ENCODE measurements around the gene FHDC1.

The FHDC1 gene

DNA sequence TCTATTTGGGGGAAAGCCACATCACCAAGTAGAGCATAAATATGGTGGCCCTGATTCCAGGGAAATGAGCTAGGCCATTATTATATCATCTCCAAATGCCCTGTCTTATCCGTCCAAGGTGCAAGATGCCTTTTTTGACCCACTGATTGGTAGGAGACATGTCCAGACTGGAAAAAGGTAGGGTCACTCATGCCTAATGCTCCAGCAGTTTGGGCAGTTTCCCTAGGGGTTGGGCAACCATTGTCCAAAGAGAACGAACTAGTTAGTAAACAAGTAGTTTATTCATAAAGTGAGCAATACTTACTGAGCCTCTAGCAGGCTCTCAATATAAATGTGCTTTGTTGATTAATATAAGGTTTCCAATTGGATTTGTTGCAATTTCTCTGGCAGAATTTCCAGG is 6.2 kb downstream of the FHDC1 start:
- Histone ChIP-seq H3K4me3 (ENCODE audit: insufficient read depth, low read depth, low read length) (no peak overlapping the region), H3K27me3 (ENCODE audit: control insufficient read depth, insufficient read depth, low read length, poor library complexity, severe bottlenecking) (peaks cover 23% of the 10 kb centered on the region), H3K27ac (ENCODE audit: insufficient read depth, low read depth, low read length, poor library complexity, severe bottlenecking) (no peak overlapping the region), H3K4me1 (ENCODE audit: control insufficient read depth, insufficient read depth, low read length) (no peaks in the 10 kb centered on the region), H3K36me3 (ENCODE audit: control insufficient read depth, insufficient read depth, low read length) (no peaks in the 10 kb centered on the region), H3K9me3 (ENCODE audit: control insufficient read depth, low read length) (no peaks in the 10 kb centered on the region)
- 95 to 97% methylated on average over 2 of the region's 2 CpGs for WGBS, 2 experiments

DNA sequence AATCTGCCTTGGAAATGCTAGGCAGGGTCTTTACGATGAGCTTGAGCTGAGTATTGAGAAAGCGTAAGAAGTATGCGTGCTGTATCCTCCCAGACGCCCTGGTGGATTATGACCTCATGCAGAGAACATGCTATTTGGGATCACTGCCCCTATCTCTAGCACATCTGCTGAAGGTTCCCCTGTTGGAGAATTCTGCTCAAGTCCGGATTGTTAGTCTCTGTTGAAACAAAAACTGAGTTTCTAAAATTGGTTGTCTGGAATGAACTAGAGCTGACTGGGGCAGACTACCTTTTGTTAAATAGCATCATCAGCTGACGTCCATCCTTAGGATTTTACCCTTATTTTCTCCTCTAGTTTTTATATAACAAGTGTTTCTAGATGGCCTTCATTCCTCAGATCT is 7.5 kb downstream of the FHDC1 start:
- no peak overlapping the region for H3K27ac ChIP-seq (ENCODE audit: insufficient read depth, low read depth, low read length, poor library complexity, severe bottlenecking)
- H3K27me3 ChIP-seq (ENCODE audit: control insufficient read depth, insufficient read depth, low read length, poor library complexity, severe bottlenecking): peaks cover 9% of the 10 kb centered on the region
- H3K9me3 ChIP-seq (ENCODE audit: control insufficient read depth, low read length): no peaks in the 10 kb centered on the region
- H3K36me3 ChIP-seq (ENCODE audit: control insufficient read depth, insufficient read depth, low read length): no peaks in the 10 kb centered on the region
- 91 to 96% methylated on average over 6 of the region's 6 CpGs for WGBS, 2 experiments
- no peak overlapping the region for H3K4me3 ChIP-seq (ENCODE audit: insufficient read depth, low read depth, low read length)
- no peaks in the 10 kb centered on the region for H3K4me1 ChIP-seq (ENCODE audit: control insufficient read depth, insufficient read depth, low read length)

DNA sequence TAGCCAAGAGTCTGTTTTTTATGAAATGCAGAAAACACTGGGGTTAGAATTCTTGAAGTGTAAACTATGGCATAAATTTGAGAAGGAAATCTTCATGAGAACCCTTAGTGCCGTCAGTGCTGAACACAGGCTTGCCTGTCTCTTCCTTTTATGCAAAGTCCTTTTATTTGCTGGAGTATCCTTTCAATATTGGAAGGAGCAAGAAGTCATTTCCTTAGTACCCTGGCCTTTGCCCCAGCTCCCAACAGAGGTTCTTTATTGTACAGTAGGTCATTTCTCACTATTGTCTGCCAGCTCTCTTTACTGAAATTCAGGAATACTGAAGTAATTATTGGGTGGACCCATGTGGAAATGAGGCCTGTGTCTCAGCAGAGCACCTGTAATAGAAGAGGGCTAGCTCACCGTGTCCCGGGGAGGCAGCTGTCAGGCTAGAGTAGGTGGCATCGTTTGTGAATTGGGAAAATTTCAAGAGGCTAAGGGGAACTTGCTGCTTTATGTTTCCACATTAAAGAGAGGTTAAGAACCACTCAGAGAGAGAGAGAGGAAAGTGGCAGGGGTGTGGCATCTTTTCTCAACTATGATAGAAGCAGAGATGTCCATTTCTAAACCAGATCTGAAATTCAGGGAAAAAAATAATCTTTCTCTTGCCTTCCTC is 8.7 kb downstream of the FHDC1 start:
- H3K27me3 ChIP-seq (ENCODE audit: control insufficient read depth, insufficient read depth, low read length, poor library complexity, severe bottlenecking): no peaks in the 10 kb centered on the region
- WGBS, 2 experiments: 76 to 80% methylated on average over 4 of the region's 4 CpGs
- H3K36me3 ChIP-seq (ENCODE audit: control insufficient read depth, insufficient read depth, low read length): no peaks in the 10 kb centered on the region
- H3K4me3 ChIP-seq (ENCODE audit: insufficient read depth, low read depth, low read length): no peak overlapping the region
- H3K4me1 ChIP-seq (ENCODE audit: control insufficient read depth, insufficient read depth, low read length): no peaks in the 10 kb centered on the region
- no peaks in the 10 kb centered on the region for H3K9me3 ChIP-seq (ENCODE audit: control insufficient read depth, low read length)
- no peak overlapping the region for H3K27ac ChIP-seq (ENCODE audit: insufficient read depth, low read depth, low read length, poor library complexity, severe bottlenecking)

DNA sequence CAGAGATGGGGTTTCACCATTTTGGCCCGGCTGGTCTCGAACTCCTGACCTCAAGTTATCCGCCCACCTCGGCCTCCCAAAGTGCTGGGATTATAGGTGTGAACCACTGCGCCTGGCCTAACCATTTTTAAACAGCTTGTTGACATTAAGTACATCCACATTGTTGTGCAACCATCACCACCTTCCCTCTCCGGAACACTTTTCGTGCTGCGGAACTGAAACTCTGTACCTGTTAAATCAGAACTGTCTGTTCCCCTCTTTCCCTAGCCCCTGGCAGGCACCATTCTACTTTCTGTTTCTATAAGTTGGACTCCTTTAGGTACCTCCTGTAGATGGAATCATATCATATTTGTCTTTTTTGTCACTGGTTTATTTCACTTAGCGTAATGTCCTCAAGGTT is 9.5 kb downstream of the FHDC1 start:
- no peaks in the 10 kb centered on the region for H3K9me3 ChIP-seq (ENCODE audit: control insufficient read depth, low read length)
- no peak overlapping the region for H3K27ac ChIP-seq (ENCODE audit: insufficient read depth, low read depth, low read length, poor library complexity, severe bottlenecking)
- 93 to 94% methylated on average over 8 to 9 of the region's 9 CpGs for WGBS, 2 experiments
- H3K4me1 ChIP-seq (ENCODE audit: control insufficient read depth, insufficient read depth, low read length): peaks cover 4% of the 10 kb centered on the region
- H3K36me3 ChIP-seq (ENCODE audit: control insufficient read depth, insufficient read depth, low read length): no peaks in the 10 kb centered on the region
- H3K27me3 ChIP-seq (ENCODE audit: control insufficient read depth, insufficient read depth, low read length, poor library complexity, severe bottlenecking): no peaks in the 10 kb centered on the region
- no peak overlapping the region for H3K4me3 ChIP-seq (ENCODE audit: insufficient read depth, low read depth, low read length)

DNA sequence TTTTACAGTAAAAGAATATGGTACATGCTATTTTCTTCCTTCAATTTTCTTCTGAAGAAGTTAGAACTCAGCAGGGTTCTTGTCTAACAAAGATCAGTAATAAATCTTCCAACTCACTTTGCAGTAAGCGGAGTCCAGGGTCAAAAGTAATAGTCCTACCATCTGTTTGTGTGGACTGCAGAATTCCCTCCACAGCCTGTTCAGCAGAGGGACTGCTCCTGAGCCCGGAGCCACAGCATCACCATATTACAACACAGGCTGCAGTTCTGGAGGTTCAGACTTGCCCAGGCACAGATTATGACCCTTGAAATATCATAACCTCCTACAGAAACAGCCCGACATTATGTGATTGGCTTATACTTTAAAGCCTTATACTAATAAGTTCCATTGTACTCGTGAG is 10.3 kb downstream of the FHDC1 start:
- Histone ChIP-seq H3K9me3 (ENCODE audit: control insufficient read depth, low read length) (no peaks in the 10 kb centered on the region), H3K4me3 (ENCODE audit: insufficient read depth, low read depth, low read length) (no peak overlapping the region), H3K27me3 (ENCODE audit: control insufficient read depth, insufficient read depth, low read length, poor library complexity, severe bottlenecking) (no peaks in the 10 kb centered on the region), H3K27ac (ENCODE audit: insufficient read depth, low read depth, low read length, poor library complexity, severe bottlenecking) (no peak overlapping the region), H3K36me3 (ENCODE audit: control insufficient read depth, insufficient read depth, low read length) (no peaks in the 10 kb centered on the region), H3K4me1 (ENCODE audit: control insufficient read depth, insufficient read depth, low read length) (peaks cover 8% of the 10 kb centered on the region)
- 94 to 95% methylated on average over 4 of the region's 4 CpGs for WGBS, 2 experiments

DNA sequence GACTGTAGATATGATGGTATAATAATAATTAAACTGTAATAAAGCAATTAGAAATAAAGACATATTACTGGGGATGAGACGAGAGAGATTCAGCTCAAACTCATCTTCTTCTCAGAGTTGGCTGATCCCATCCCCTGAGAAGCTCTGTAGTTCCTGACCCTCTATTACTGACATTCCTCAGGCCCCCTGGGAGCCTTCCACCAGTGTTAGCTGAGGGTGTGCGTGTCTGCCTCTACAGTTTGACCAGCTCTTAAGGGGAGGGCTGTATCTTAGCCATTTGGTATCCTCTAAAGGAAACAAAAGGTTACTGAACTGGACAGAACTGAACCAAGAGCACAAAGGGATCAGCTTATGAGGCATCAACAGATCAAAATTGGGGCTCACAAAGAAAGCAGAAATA is 11.2 kb downstream of the FHDC1 start:
- Histone ChIP-seq H3K4me3 (ENCODE audit: insufficient read depth, low read depth, low read length) (no peak overlapping the region), H3K9me3 (ENCODE audit: control insufficient read depth, low read length) (no peaks in the 10 kb centered on the region), H3K27ac (ENCODE audit: insufficient read depth, low read depth, low read length, poor library complexity, severe bottlenecking) (no peak overlapping the region), H3K36me3 (ENCODE audit: control insufficient read depth, insufficient read depth, low read length) (no peaks in the 10 kb centered on the region), H3K4me1 (ENCODE audit: control insufficient read depth, insufficient read depth, low read length) (peaks cover 8% of the 10 kb centered on the region), H3K27me3 (ENCODE audit: control insufficient read depth, insufficient read depth, low read length, poor library complexity, severe bottlenecking) (no peaks in the 10 kb centered on the region)
- 86 to 87% methylated on average over 2 of the region's 2 CpGs for WGBS, 2 experiments

DNA sequence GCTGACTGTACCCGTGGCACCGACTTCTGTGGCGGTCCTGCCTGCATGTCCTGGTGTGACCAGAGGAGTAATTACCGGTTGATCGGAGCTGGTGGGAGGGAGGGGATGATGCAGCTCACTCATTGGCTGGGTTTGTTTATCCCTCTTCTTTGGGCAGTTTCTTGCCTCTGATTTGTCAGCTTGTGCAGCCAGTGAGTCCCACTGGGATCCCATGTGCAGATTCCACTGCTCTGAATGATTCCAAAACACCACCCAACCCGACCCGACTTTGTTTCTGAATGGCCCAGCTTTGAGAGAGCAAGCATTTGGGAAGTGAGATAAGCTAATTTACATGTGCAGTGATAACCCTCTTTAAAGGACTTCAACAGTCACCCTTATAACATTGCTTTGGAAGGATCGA is 13.8 kb downstream of the FHDC1 start:
- WGBS, 2 experiments: 71 to 85% methylated on average over 8 of the region's 8 CpGs
- Histone ChIP-seq H3K27me3 (ENCODE audit: control insufficient read depth, insufficient read depth, low read length, poor library complexity, severe bottlenecking) (no peaks in the 10 kb centered on the region), H3K9me3 (ENCODE audit: control insufficient read depth, low read length) (no peaks in the 10 kb centered on the region), H3K36me3 (ENCODE audit: control insufficient read depth, insufficient read depth, low read length) (no peaks in the 10 kb centered on the region), H3K4me3 (ENCODE audit: insufficient read depth, low read depth, low read length) (no peak overlapping the region), H3K27ac (ENCODE audit: insufficient read depth, low read depth, low read length, poor library complexity, severe bottlenecking) (no peak overlapping the region), H3K4me1 (ENCODE audit: control insufficient read depth, insufficient read depth, low read length) (peaks cover 8% of the 10 kb centered on the region)

DNA sequence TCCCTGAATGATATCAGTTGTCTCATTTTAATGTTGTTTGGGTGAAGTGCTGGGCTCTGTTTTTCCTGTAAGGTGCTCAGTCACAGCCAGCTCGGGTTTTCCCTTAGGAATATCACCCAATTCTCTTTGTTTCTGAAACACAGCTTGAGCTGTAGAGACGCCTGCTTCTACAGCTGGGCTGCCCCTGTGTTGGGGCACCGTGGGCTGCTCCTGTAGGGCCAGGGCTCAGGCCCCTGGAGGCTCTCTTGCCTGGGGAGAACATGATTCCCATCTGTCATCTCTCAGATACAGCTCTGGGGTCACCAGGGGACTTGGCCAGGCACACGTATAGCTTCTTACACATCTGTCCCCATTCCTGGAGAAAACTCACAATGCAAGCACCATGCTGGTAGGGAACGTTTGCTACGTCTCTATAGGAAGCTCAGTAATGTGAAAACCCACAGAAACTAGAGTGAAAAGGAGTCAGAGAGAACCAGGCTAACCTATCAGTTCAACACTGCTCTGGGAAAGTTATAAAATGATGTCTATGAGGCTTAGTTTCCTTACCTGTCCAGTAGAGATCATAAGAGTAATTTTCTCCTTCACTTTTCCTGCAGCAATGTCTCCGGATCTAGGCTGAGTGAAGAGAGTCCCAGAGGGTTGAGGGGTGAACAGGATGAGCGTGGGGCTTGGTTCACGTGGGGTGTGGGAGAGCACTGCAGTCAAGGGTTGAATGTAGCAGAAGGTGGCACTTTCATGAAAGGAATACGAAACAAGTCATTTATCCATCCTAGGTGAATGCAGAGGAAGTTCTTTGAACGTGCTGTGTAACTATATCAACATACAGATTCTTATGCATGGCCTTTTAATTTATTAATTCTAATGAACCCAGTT is 14.5 kb downstream of the FHDC1 start:
- H3K27ac ChIP-seq (ENCODE audit: insufficient read depth, low read depth, low read length, poor library complexity, severe bottlenecking): no peak overlapping the region
- H3K4me1 ChIP-seq (ENCODE audit: control insufficient read depth, insufficient read depth, low read length): peaks cover 8% of the 10 kb centered on the region
- no peaks in the 10 kb centered on the region for H3K27me3 ChIP-seq (ENCODE audit: control insufficient read depth, insufficient read depth, low read length, poor library complexity, severe bottlenecking)
- no peaks in the 10 kb centered on the region for H3K36me3 ChIP-seq (ENCODE audit: control insufficient read depth, insufficient read depth, low read length)
- H3K4me3 ChIP-seq (ENCODE audit: insufficient read depth, low read depth, low read length): no peak overlapping the region
- H3K9me3 ChIP-seq (ENCODE audit: control insufficient read depth, low read length): no peaks in the 10 kb centered on the region
- WGBS, 2 experiments: 57 to 65% methylated on average over 10 to 11 of the region's 11 CpGs

DNA sequence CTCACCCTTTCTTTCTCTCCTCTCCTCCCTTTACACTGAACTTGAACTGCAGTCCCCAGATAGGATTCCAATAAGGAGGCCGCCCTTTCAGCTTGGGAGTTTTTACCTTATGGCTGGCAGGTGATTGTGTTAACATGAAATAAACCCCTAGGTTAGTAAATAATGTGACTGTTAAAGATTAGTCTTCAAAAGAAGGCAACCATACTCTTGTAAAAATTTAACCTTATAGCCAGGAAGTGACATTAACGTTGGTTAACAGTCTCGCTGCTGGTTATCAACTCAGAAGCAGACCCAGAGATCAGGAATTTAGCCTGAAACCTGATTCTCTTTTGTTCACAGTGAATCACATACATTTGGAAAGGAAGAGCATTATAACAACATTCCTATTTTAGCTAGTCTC is 15.2 kb downstream of the FHDC1 start:
- Histone ChIP-seq H3K4me1 (ENCODE audit: control insufficient read depth, insufficient read depth, low read length) (peaks cover 8% of the 10 kb centered on the region), H3K27me3 (ENCODE audit: control insufficient read depth, insufficient read depth, low read length, poor library complexity, severe bottlenecking) (no peaks in the 10 kb centered on the region), H3K36me3 (ENCODE audit: control insufficient read depth, insufficient read depth, low read length) (no peaks in the 10 kb centered on the region), H3K4me3 (ENCODE audit: insufficient read depth, low read depth, low read length) (no peak overlapping the region), H3K9me3 (ENCODE audit: control insufficient read depth, low read length) (no peaks in the 10 kb centered on the region), H3K27ac (ENCODE audit: insufficient read depth, low read depth, low read length, poor library complexity, severe bottlenecking) (no peak overlapping the region)
- 60 to 67% methylated on average over 3 of the region's 3 CpGs for WGBS, 2 experiments

DNA sequence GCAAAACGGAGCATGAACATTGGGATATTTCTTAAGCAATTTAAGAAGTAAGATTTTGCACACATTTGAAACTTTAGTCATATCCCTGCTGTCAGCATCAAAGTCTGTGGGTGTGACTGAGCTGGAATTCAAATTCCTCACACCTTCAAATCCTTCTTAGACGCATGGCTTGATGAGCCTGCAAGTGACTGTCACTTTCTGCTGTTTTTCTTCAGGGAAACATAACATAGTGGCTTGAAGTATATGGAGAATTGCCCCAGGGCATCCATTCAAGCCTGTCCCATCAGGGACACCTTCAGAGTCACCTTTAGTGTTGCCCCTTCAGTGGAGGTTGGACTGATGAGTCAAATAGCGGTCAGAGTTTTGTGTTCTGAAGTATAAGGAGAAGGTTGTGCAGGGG is 17.4 kb downstream of the FHDC1 start:
- no peaks in the 10 kb centered on the region for H3K9me3 ChIP-seq (ENCODE audit: control insufficient read depth, low read length)
- H3K4me1 ChIP-seq (ENCODE audit: control insufficient read depth, insufficient read depth, low read length): peaks cover 16% of the 10 kb centered on the region
- H3K36me3 ChIP-seq (ENCODE audit: control insufficient read depth, insufficient read depth, low read length): no peaks in the 10 kb centered on the region
- 86 to 94% methylated on average over 2 to 3 of the region's 3 CpGs for WGBS, 2 experiments
- no peaks in the 10 kb centered on the region for H3K27me3 ChIP-seq (ENCODE audit: control insufficient read depth, insufficient read depth, low read length, poor library complexity, severe bottlenecking)
- no peak overlapping the region for H3K27ac ChIP-seq (ENCODE audit: insufficient read depth, low read depth, low read length, poor library complexity, severe bottlenecking)
- no peak overlapping the region for H3K4me3 ChIP-seq (ENCODE audit: insufficient read depth, low read depth, low read length)
